HEK293T (cell line): ENCODE measurements around the gene KAZALD1.
"Not testable (repeated sequence)": the region's sequence is repeated elsewhere in the genome, so short reads cannot be mapped to it uniquely, and the experiment has no call there.

Experiments
- CTCF ChIA-PET: fragments of 350-600 bp; formaldehyde crosslinking; extraction: SDS; loops from one replicate; lab custom pipeline; 2021; ENCODE audit warnings: antibody characterized with exemption, inconsistent platforms; lab: Yijun Ruan, JAX
- POLR2A ChIA-PET: fragments of 350-600 bp; formaldehyde crosslinking; extraction: SDS; loops from one replicate; lab custom pipeline; 2020; ENCODE audit warnings: antibody characterized with exemption, inconsistent platforms; lab: Yijun Ruan, JAX
- DNase-seq: peaks from one replicate; pipeline ENCODE4 v3.0.0; 2012; ENCODE audit warnings: mixed read lengths; ENCODE audit errors: extremely low spot score
- ARNT ChIP-seq: fragments of 450-650 bp; IDR thresholded peaks from 2 replicates; pipeline ENCODE4 v1.6.1; 2017; ENCODE audit warnings: mild to moderate bottlenecking
- BHLHE40 ChIP-seq: fragments of 450-650 bp; IDR thresholded peaks from 2 replicates; pipeline ENCODE4 v1.6.1; 2016; ENCODE audit warnings: mild to moderate bottlenecking, moderate library complexity, borderline replicate concordance
- CTBP1 ChIP-seq: fragments of 450-650 bp; IDR thresholded peaks from 2 replicates; pipeline ENCODE4 v1.6.1; 2016; ENCODE audit warnings: borderline replicate concordance
- ELF4 ChIP-seq: fragments of 450-650 bp; IDR thresholded peaks from 2 replicates; pipeline ENCODE4 v1.6.1; 2017; ENCODE audit warnings: antibody characterized with exemption
- FOXA1 ChIP-seq: fragments of 450-650 bp; IDR thresholded peaks from 2 replicates; pipeline ENCODE4 v1.6.1; 2016; ENCODE audit warnings: mild to moderate bottlenecking
- FOXK2 ChIP-seq: fragments of 450-650 bp; IDR thresholded peaks from 2 replicates; pipeline ENCODE4 v1.6.1; 2016; ENCODE audit warnings: mild to moderate bottlenecking
- FOXM1 ChIP-seq: fragments of 450-650 bp; IDR thresholded peaks from 2 replicates; pipeline ENCODE4 v1.6.1; 2017; ENCODE audit warnings: mild to moderate bottlenecking, borderline replicate concordance
- HDGF ChIP-seq: fragments of 450-650 bp; IDR thresholded peaks from 2 replicates; pipeline ENCODE4 v1.6.1; 2017; ENCODE audit warnings: antibody characterized with exemption, borderline replicate concordance
- L3MBTL2 ChIP-seq: fragments of 450-650 bp; conservative IDR thresholded peaks from 2 replicates; pipeline ENCODE4 v1.6.1; 2016; ENCODE audit warnings: mild to moderate bottlenecking
- LEF1 ChIP-seq: fragments of 450-650 bp; IDR thresholded peaks from 2 replicates; pipeline ENCODE4 v1.6.1; 2017; ENCODE audit warnings: mild to moderate bottlenecking, borderline replicate concordance
- NFRKB ChIP-seq: fragments of 450-650 bp; IDR thresholded peaks from 2 replicates; pipeline ENCODE4 v1.6.1; 2016; ENCODE audit warnings: mild to moderate bottlenecking, moderate library complexity
- PKNOX1 ChIP-seq: fragments of 450-650 bp; IDR thresholded peaks from 2 replicates; pipeline ENCODE4 v1.6.1; 2016
- SP1 ChIP-seq: fragments of 450-650 bp; IDR thresholded peaks from 2 replicates; pipeline ENCODE4 v1.6.1; 2017
- SUZ12 ChIP-seq: fragments of 450-650 bp; IDR thresholded peaks from 2 replicates; pipeline ENCODE4 v1.6.1; 2016; ENCODE audit warnings: mild to moderate bottlenecking
- TARDBP ChIP-seq: fragments of 450-650 bp; IDR thresholded peaks from 2 replicates; pipeline ENCODE4 v1.6.1; 2016
- ZNF384 ChIP-seq: fragments of 450-650 bp; IDR thresholded peaks from 2 replicates; pipeline ENCODE4 v1.6.1; 2016

KAZALD1 gene

GRCh38 chr10:101032637-101033224 is 29.1 kb upstream of the KAZALD1 start:
- no peak for DNase-seq
- POLR2A ChIA-PET = interaction anchor here (3.9 kb wide), 1 partner anchor 10 kb away, joined by 30 read pairs; no protein-coding TSS in a partner anchor
- TF ChIP-seq ZNF384 (no peak), BHLHE40 (no peak), L3MBTL2 (no peak), CTBP1 (no peak), HDGF (no peak), NFRKB (no peak), FOXM1 (no peak), TARDBP (no peak), FOXA1 (no peak), LEF1 (no peak), SUZ12 (no peak), ARNT (no peak), SP1 (no peak), FOXK2 (no peak), PKNOX1 (no peak), ELF4 (no peak)
- CTCF ChIA-PET = interaction anchor here (1.0 to 6.8 kb wide), 3 partner anchors 9 to 18 kb away, joined by 5 to 35 read pairs (median 12); no protein-coding TSS in a partner anchor

DNA sequence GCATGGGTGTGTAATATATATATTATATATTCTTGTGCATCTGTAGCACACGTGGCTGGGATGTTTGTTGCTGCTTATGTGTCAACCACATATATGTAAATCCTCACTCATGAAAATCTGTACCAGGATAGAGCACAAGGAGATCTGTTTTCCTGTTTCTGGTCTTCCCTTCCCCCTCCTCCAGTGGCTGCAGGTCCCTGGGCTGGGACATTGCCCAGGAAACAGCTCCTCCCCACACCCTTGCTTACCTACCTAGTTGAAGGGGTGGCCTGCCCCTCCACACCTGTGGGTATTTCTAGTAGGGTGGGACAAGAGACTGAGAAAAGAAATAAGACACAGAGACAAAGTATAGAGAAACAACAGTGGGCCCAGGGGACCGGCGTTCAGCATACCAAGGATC is 28.5 kb upstream of the KAZALD1 start:
- no peak for DNase-seq
- ChIA-PET CTCF (interaction anchor here (6.8 kb wide), 1 partner anchor 15 kb away, joined by 35 read pairs; no protein-coding TSS in a partner anchor), POLR2A (no interaction called here)
- TF ChIP-seq FOXM1 (no peak), TARDBP (no peak), L3MBTL2 (no peak), ARNT (no peak), NFRKB (no peak), HDGF (no peak), ZNF384 (no peak), FOXA1 (no peak), CTBP1 (no peak), FOXK2 (no peak), BHLHE40 (no peak)

DNA sequence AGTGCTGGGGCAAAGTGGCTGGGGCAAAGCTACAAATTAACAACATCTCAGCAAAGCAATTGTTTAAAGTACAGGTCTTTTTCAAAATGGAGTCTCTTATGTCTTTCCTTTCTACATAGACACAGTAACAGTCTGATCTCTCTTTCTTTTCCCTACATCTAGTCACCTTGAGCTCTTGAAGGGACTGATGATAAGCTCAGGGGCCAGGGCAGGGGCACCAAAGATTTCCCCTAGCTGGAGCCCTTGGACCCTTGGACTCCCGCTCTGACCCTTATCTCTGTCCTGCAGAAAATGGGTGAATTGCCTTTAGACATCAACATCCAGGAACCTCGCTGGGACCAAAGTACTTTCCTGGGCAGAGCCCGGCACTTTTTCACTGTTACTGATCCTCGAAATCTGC is 27.4 kb upstream of the KAZALD1 start:
- not testable (repeated sequence) for DNase-seq
- ChIA-PET CTCF (interaction anchor here (0.9 kb wide), 1 partner anchor 33 kb away, joined by 3 read pairs; no protein-coding TSS in a partner anchor), POLR2A (interaction anchor here (1.3 kb wide), 1 partner anchor 8 kb away, joined by 4 read pairs; no protein-coding TSS in a partner anchor)

GRCh38 chr10:101035314-101035713 is 26.5 kb upstream of the KAZALD1 start:
- no peak for DNase-seq
- ChIA-PET POLR2A (interaction anchor here (0.6 to 1.3 kb wide), 2 partner anchors 7 to 809 kb away, joined by 3 to 4 read pairs; no protein-coding TSS in a partner anchor), CTCF (interaction anchor here (0.7 to 0.9 kb wide), 2 partner anchors 31 to 39 kb away, joined by 3 read pairs; no protein-coding TSS in a partner anchor)
- TF ChIP-seq SP1 = no peak
- TF ChIP-seq TARDBP = no peak
- no peak for TF ChIP-seq SUZ12
- no peak for TF ChIP-seq FOXM1
- no peak for TF ChIP-seq CTBP1

DNA sequence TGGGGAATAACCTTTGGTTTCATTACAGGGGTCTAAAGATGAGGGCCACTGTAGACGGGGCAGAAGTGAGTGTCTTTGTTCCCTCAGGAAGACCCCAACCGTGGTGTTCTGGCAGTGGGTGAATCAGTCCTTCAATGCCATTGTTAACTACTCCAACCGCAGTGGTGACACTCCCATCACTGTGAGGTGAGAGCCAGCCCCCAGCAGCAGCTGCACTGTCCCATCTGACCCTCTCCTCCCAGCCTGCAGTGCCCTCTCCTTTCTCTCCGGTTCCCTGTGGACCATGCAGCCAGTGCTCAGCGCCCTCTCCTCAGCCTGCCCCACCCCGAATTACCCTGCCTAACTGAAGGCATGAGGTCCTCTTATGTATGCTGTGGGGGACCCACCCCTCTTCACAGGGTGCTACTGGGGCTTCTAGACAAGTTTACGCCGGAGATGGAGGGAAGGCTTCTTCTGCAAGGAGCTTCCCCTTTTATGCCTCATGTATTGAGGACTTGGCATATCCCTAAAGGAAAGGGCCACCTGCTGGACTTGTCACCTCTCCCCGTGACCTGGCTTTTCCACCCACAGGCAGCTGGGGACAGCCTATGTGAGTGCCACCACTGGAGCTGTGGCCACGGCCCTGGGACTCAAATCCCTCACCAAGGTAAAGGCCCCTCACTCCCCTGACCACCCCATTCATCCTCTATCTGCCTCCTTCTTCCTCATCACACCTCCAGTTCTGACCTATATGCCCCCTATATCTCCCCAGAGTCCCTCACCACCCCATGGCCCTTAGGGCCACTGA is 25.7 kb upstream of the KAZALD1 start:
- DNase-seq = no peak
- TF ChIP-seq SP1 (no peak), ZNF384 (no peak), CTBP1 (no peak), NFRKB (no peak), ELF4 (no peak), LEF1 (no peak), HDGF (no peak), BHLHE40 (no peak), ARNT (no peak), PKNOX1 (no peak), L3MBTL2 (no peak), FOXM1 (no peak), FOXA1 (no peak), FOXK2 (no peak), TARDBP (no peak)
- CTCF ChIA-PET = interaction anchor here (0.9 kb wide), 1 partner anchor 30 kb away, joined by 3 read pairs; no protein-coding TSS in a partner anchor
- POLR2A ChIA-PET = no interaction called here

GRCh38 chr10:101036726-101037125 is 25.1 kb upstream of the KAZALD1 start:
- no peak for TF ChIP-seq TARDBP
- no peak for TF ChIP-seq PKNOX1
- no peak for TF ChIP-seq NFRKB
- no peak for TF ChIP-seq FOXK2
- TF ChIP-seq SUZ12 = no peak
- no peak for TF ChIP-seq FOXA1
- no peak for TF ChIP-seq CTBP1
- TF ChIP-seq FOXM1 = no peak
- no peak for TF ChIP-seq LEF1
- TF ChIP-seq ELF4 = no peak
- no peak for TF ChIP-seq L3MBTL2
- TF ChIP-seq BHLHE40 = no peak
- no peak for TF ChIP-seq SP1
- no peak for TF ChIP-seq HDGF
- no peak for TF ChIP-seq ARNT
- no peak for TF ChIP-seq ZNF384
- ChIA-PET POLR2A (no interaction called here), CTCF (interaction anchor here (0.8 kb wide), 1 partner anchor 17 kb away, joined by 3 read pairs; no protein-coding TSS in a partner anchor)
- DNase-seq = no peak
